Spleen (tissue), 7 donors: Measurements from ENCODE around the gene TMEM214.

Experiments used
- CTCF ChIP-seq, 11 experiments: fragments of 200-600 bp in 7 of 11; fragments of 450-650 bp in 4 of 11; sonication (generic) in 4 of 11; IDR thresholded peaks in 8 of 11; conservative IDR thresholded peaks in 3 of 11; 1 replicate in 7 of 11; 2 replicates in 4 of 11; pipeline versions ENCODE4 v1.4.0 to v1.8.0; 2016 to 2021; ENCODE audit warnings: antibody characterized with exemption in 11 of 11, inconsistent platforms in 4 of 11, mild to moderate bottlenecking in 1 of 11
- POLR2AphosphoS5 ChIP-seq, 3 donors: sonication (generic); formaldehyde crosslinking; IDR thresholded peaks; one replicate each; pipeline ENCODE4 v1.5.1; 2017; ENCODE audit warnings: antibody characterized with exemption in 3 of 3
- donor health status: DM: no; HTN: no; CAD: no; lungs with moderate emphysema.
- donor health status: DM: no; HTN: no; CAD: no.
- donor health status: DM: no; HTN: no; CAD: no.

GRCh38 chr2:27085673-27086089 lies 52.9 kb downstream of the TMEM214 start:
- TF ChIP-seq CTCF (IDR thresholded peaks at IDR 0.05 in 8 of 11, conservative IDR thresholded peaks at IDR 0.05 in 3 of 11) (peak in 5 of 11 experiments; percentile 7 to 35 (median 14)), POLR2AphosphoS5 (IDR thresholded peaks at IDR 0.05) (peak; percentile 65 to 81 (median 77))
